ENCODE results near the gene HTR4. TPM values are rescaled to one million over a fixed set of nuclear protein-coding genes. Genes with fewer than 3 reads are reported as not detected.
A peak's percentile ranks its signal among the peaks of the same experiment; 100 is the strongest.
"Not testable (repeated sequence)": the region's sequence is repeated elsewhere in the genome, so short reads cannot be mapped to it uniquely, and the experiment has no call there.

The HTR4 gene
- total and polyA plus RNA-seq, 2 donors (not counting 3 experiments of a cell fraction or from before 2014, with no cell fraction given) = not detected

GRCh38 chr5:148471379-148471778 is 182.9 kb downstream of the HTR4 start:
- FAIRE-seq (no peak), DNase-seq (ENCODE audit: low read depth, low spot score) (peak; percentile 64)
- no TSS peak for BruUV-seq (replicated peaks)
- Histone ChIP-seq H3K36me3 (ENCODE audit: control insufficient read depth in 2 of 2, extremely low read depth in 1 of 2, insufficient read depth in 2 of 2, low read length in 2 of 2) (no peaks in the 10 kb centered on the region), H3K9ac (replicated peaks; ENCODE audit: extremely low read depth, insufficient read depth, low read length) (no peak overlapping the region), H3K4me1 (ENCODE audit: control insufficient read depth, extremely low read depth, insufficient read depth, low read length) (peaks cover 56% of the 10 kb centered on the region), H3K4me3 (replicated peaks in 1 of 3; ENCODE audit: insufficient read depth in 1 of 3, low read depth in 1 of 3, low read length in 3 of 3) (no peak overlapping the region), H3K9me3 (replicated peaks; ENCODE audit: control insufficient read depth, insufficient read depth, low read length) (no peaks in the 10 kb centered on the region), H2AFZ (ENCODE audit: low read depth, low read length) (no peak overlapping the region), H3K27me3 (ENCODE audit: control insufficient read depth in 2 of 2, insufficient read depth in 2 of 2, low read length in 2 of 2) (no peaks in the 10 kb centered on the region), H3K4me2 (ENCODE audit: insufficient read depth, low read length) (peak overlapping the region; percentile 38), H3K9me1 (replicated peaks; ENCODE audit: control insufficient read depth, extremely low read depth, insufficient read depth, low read length) (no peaks in the 10 kb centered on the region), H3K27ac (ENCODE audit: insufficient read depth, low read depth, low read length) (peak overlapping the region; percentile 30), H3K79me2 (ENCODE audit: control insufficient read depth, insufficient read depth, low read length) (no peaks in the 10 kb centered on the region), H4K20me1 (replicated peaks; ENCODE audit: control insufficient read depth, extremely low read depth, insufficient read depth, low read length) (no peaks in the 10 kb centered on the region)
- intact Hi-C loops (cut with micrococcal nuclease) = loop anchor here (2.0 kb wide), 2 partner anchors 15 to 89 kb away; partner anchors contain the start of gene FBXO38
- TF ChIP-seq FOS (IDR thresholded peaks at IDR 0.05; ENCODE audit: borderline replicate concordance, insufficient read depth, low read length) = peak; percentile 71
- no peak for TF ChIP-seq JUN (IDR thresholded peaks at IDR 0.05; ENCODE audit: borderline replicate concordance, insufficient read depth, insufficient read length, low read depth)
- CTCF ChIA-PET = interaction anchor here (2.7 to 3.1 kb wide), 2 partner anchors 11 to 260 kb away, joined by 17 to 20 read pairs; no protein-coding TSS in a partner anchor
- POLR2A ChIA-PET = no interaction called here
- dilution Hi-C loops (cut with MboI; ENCODE audit: extremely low pct_ligation_motif_present, low sequenced_read_pairs) = no loop called here

GRCh38 chr5:148469501-148469935 is 184.8 kb downstream of the HTR4 start:
- H3K9ac ChIP-seq (replicated peaks; ENCODE audit: extremely low read depth, insufficient read depth, low read length) = peak overlapping the region; percentile 26
- FAIRE-seq (peak; percentile 88), DNase-seq (ENCODE audit: low read depth, low spot score) (peak; percentile 92)
- intact Hi-C loops (cut with micrococcal nuclease) (loop anchor here (1.0 to 5.0 kb wide), 2 partner anchors 13 to 153 kb away; no protein-coding TSS in a partner anchor), dilution Hi-C loops (cut with MboI; ENCODE audit: extremely low pct_ligation_motif_present, low sequenced_read_pairs) (no loop called here)
- peak overlapping the region; percentile 83 for H2AFZ ChIP-seq (ENCODE audit: low read depth, low read length)
- no peaks in the 10 kb centered on the region for H3K79me2 ChIP-seq (ENCODE audit: control insufficient read depth, insufficient read depth, low read length)
- H4K20me1 ChIP-seq (replicated peaks; ENCODE audit: control insufficient read depth, extremely low read depth, insufficient read depth, low read length) = no peaks in the 10 kb centered on the region
- no TSS peak for BruUV-seq (replicated peaks)
- H3K36me3 ChIP-seq (ENCODE audit: control insufficient read depth in 2 of 2, extremely low read depth in 1 of 2, insufficient read depth in 2 of 2, low read length in 2 of 2) = no peaks in the 10 kb centered on the region
- no peaks in the 10 kb centered on the region for H3K27me3 ChIP-seq (ENCODE audit: control insufficient read depth in 2 of 2, insufficient read depth in 2 of 2, low read length in 2 of 2)
- H3K9me1 ChIP-seq (replicated peaks; ENCODE audit: control insufficient read depth, extremely low read depth, insufficient read depth, low read length) = no peaks in the 10 kb centered on the region
- TF ChIP-seq GATA2 (IDR thresholded peaks at IDR 0.05; ENCODE audit: insufficient read depth, insufficient read length, low read depth, low read length) = peak; percentile 19
- TF ChIP-seq FOS (IDR thresholded peaks at IDR 0.05; ENCODE audit: borderline replicate concordance, insufficient read depth, low read length) = peak; percentile 45
- no peak for TF ChIP-seq EZH2 (IDR thresholded peaks at IDR 0.05; ENCODE audit: borderline replicate concordance, low read depth, low read length, severe bottlenecking)
- peak; percentile 59 for TF ChIP-seq POLR2AphosphoS5 (IDR thresholded peaks at IDR 0.05; ENCODE audit: insufficient read depth, low read depth, low read length)
- TF ChIP-seq JUN (IDR thresholded peaks at IDR 0.05; ENCODE audit: borderline replicate concordance, insufficient read depth, insufficient read length, low read depth) = no peak
- H3K4me2 ChIP-seq (ENCODE audit: insufficient read depth, low read length) = peak overlapping the region; percentile 59
- CTCF ChIA-PET = interaction anchor here (0.7 to 3.1 kb wide), 19 partner anchors 9 to 645 kb away, joined by 3 to 20 read pairs (median 5); no protein-coding TSS in a partner anchor
- no peaks in the 10 kb centered on the region for H3K9me3 ChIP-seq (replicated peaks; ENCODE audit: control insufficient read depth, insufficient read depth, low read length)
- peak overlapping the region; percentile 82 for H3K27ac ChIP-seq (ENCODE audit: insufficient read depth, low read depth, low read length)
- H3K4me3 ChIP-seq (replicated peaks in 1 of 3; ENCODE audit: insufficient read depth in 1 of 3, low read depth in 1 of 3, low read length in 3 of 3) = no peak overlapping the region
- POLR2A ChIA-PET = interaction anchor here (0.9 kb wide), 1 partner anchor 90 kb away, joined by 3 read pairs; no protein-coding TSS in a partner anchor
- H3K4me1 ChIP-seq (ENCODE audit: control insufficient read depth, extremely low read depth, insufficient read depth, low read length) = peaks cover 55% of the 10 kb centered on the region

GRCh38 chr5:148468746-148469145 is 185.6 kb downstream of the HTR4 start:
- DNase-seq (ENCODE audit: low read depth, low spot score) = peak; percentile 36
- H3K9me1 ChIP-seq (replicated peaks; ENCODE audit: control insufficient read depth, extremely low read depth, insufficient read depth, low read length); H3K79me2 ChIP-seq (ENCODE audit: control insufficient read depth, insufficient read depth, low read length); H2AFZ ChIP-seq (ENCODE audit: low read depth, low read length); H3K4me3 ChIP-seq (replicated peaks in 1 of 3; ENCODE audit: insufficient read depth in 1 of 3, low read depth in 1 of 3, low read length in 3 of 3); H3K27me3 ChIP-seq (ENCODE audit: control insufficient read depth in 2 of 2, insufficient read depth in 2 of 2, low read length in 2 of 2); H3K36me3 ChIP-seq (ENCODE audit: control insufficient read depth in 2 of 2, extremely low read depth in 1 of 2, insufficient read depth in 2 of 2, low read length in 2 of 2); H4K20me1 ChIP-seq (replicated peaks; ENCODE audit: control insufficient read depth, extremely low read depth, insufficient read depth, low read length); BruUV-seq (replicated peaks); H3K9me3 ChIP-seq (replicated peaks; ENCODE audit: control insufficient read depth, insufficient read depth, low read length); FAIRE-seq; dilution Hi-C loops (cut with MboI; ENCODE audit: extremely low pct_ligation_motif_present, low sequenced_read_pairs): not testable (repeated sequence)
- Histone ChIP-seq H3K9ac (replicated peaks; ENCODE audit: extremely low read depth, insufficient read depth, low read length) (peak overlapping the region; percentile 26), H3K4me1 (ENCODE audit: control insufficient read depth, extremely low read depth, insufficient read depth, low read length) (peaks cover 49% of the 10 kb centered on the region), H3K4me2 (ENCODE audit: insufficient read depth, low read length) (peak overlapping the region; percentile 59), H3K27ac (ENCODE audit: insufficient read depth, low read depth, low read length) (peak overlapping the region; percentile 82)
- ChIA-PET POLR2A (interaction anchor here (0.9 kb wide), 1 partner anchor 89 kb away, joined by 3 read pairs; no protein-coding TSS in a partner anchor), CTCF (interaction anchor here (0.7 to 3.1 kb wide), 13 partner anchors 10 to 264 kb away, joined by 3 to 20 read pairs (median 5); no protein-coding TSS in a partner anchor)
- intact Hi-C loops (cut with micrococcal nuclease) = loop anchor here (1.0 to 5.0 kb wide), 2 partner anchors 14 to 154 kb away; no protein-coding TSS in a partner anchor
